GM18870 (cell line): ENCODE measurements around the gene COQ8A.

Experiments used
- ATAC-seq: cut with Tn5 transposase; IDR thresholded peaks from one replicate; pipeline ENCODE4 v1.9.1; 2021; ENCODE audit warnings: moderate library complexity; ENCODE audit not compliant: unreplicated experiment

COQ8A gene

GRCh38 chr1:226972931-226973330 lies 32.8 kb downstream of the COQ8A start:
- no peak for ATAC-seq

- no peak for ATAC-seq
These were observed 33.3 kb downstream of the COQ8A start for GRCh38 chr1:226973371-226973897.

- ATAC-seq, result no peak
These were observed 33.9 kb downstream of the COQ8A start for GRCh38 chr1:226973898-226974543.

- no peak for ATAC-seq
These were observed 34.6 kb downstream of the COQ8A start for GRCh38 chr1:226974544-226975258.

GRCh38 chr1:226975259-226976250 lies 35.5 kb downstream of the COQ8A start:
- ATAC-seq, result no peak

GRCh38 chr1:226976276-226976977 lies 36.3 kb downstream of the COQ8A start:
- ATAC-seq, result no peak

GRCh38 chr1:226976978-226977642 lies 37.0 kb downstream of the COQ8A start:
- no peak for ATAC-seq

GRCh38 chr1:226977643-226978431 lies 37.7 kb downstream of the COQ8A start:
- ATAC-seq, result no peak

GRCh38 chr1:226978432-226979114 lies 38.5 kb downstream of the COQ8A start:
- no peak for ATAC-seq

- no peak for ATAC-seq
These were observed 39.0 kb downstream of the COQ8A start for GRCh38 chr1:226979115-226979516.

- no peak for ATAC-seq
These were observed 39.5 kb downstream of the COQ8A start for GRCh38 chr1:226979517-226980121.

- ATAC-seq, result no peak
These were observed 40.0 kb downstream of the COQ8A start for GRCh38 chr1:226980122-226980560.

GRCh38 chr1:226980565-226981385 lies 40.7 kb downstream of the COQ8A start:
- ATAC-seq, result no peak

- no peak for ATAC-seq
These were observed 41.3 kb downstream of the COQ8A start for GRCh38 chr1:226981386-226981817.

GRCh38 chr1:226981838-226982237 lies 41.7 kb downstream of the COQ8A start:
- ATAC-seq, result no peak

GRCh38 chr1:226982451-226983177 lies 42.5 kb downstream of the COQ8A start:
- ATAC-seq, result no peak
